M059J (cell line): Measurements from ENCODE around the gene ELF1. TPM values are rescaled to one million over a fixed set of nuclear protein-coding genes. Genes with fewer than 3 reads are reported as not detected.

Experiments used
- DNase-seq: peaks from one replicate; pipeline ENCODE4 v3.0.0-alpha.2; 2012; ENCODE audit warnings: low read depth
- total RNA-seq: library from RNA; depleted of rRNA; stranded (reverse); fragments of >200 nt; shearing (Covaris generic); gene quantifications from 2 replicates; pipeline ENCODE4 v1.2.3, GENCODE V29; 2014

ELF1 gene
- total RNA-seq, 1 experiment from 2014 or later, result 26.6 TPM

DNA sequence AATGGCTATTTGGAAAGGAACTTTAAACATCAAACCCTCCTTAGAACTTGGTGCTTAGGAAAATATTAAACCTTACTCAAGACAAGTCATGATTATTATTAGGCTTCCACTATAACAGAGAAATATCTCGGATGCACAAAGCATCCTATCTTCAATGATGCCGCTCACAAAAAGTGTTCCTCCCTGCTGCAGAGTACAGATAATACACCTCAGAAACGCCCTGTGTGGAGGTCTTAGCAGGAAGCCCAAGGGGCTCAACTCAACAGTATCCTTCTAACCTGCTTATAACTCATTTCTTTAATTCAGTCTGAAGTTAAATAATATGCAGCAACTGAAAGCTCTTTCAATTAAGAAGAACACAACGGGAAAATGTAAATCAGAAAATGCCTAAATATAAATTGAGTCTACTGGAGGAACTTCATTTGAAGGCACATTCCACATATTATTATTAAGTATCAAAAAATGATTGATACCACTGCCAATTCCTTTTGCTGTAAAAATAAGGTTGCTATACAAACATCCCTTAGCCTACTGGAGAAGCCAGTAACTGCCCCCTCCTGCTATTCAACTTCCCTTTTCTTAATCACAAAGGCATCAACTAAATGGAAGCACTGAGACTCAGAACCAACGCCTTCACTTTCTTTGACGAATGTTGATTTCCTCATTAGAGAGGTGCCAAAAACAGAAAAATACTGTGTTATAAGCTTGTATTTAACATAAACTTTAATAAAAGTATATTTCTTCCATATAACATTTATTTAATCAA is 12.0 kb downstream of the ELF1 start:
- DNase-seq, result no peak

- no peak for DNase-seq
These were observed 12.8 kb downstream of the ELF1 start for GRCh38 chr13:41006306-41006705.

DNA sequence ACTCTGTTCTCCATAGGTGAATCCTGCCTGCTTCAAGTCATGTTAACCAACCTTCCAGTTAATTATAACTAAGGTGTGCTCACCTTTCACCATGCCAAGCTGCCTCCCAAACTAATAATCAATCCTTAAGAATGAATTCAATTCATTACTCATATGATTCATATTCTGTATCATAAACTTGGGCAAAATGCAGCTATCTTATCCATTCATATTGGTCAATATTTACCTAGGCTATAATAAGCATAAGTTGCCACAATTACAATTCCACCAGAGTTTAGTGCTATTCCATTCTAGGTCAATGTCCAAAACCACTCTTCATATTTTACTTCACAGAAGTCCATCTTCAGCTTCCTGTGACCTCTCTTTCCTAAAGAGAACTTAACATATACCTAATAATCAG is 13.4 kb downstream of the ELF1 start:
- no peak for DNase-seq

DNA sequence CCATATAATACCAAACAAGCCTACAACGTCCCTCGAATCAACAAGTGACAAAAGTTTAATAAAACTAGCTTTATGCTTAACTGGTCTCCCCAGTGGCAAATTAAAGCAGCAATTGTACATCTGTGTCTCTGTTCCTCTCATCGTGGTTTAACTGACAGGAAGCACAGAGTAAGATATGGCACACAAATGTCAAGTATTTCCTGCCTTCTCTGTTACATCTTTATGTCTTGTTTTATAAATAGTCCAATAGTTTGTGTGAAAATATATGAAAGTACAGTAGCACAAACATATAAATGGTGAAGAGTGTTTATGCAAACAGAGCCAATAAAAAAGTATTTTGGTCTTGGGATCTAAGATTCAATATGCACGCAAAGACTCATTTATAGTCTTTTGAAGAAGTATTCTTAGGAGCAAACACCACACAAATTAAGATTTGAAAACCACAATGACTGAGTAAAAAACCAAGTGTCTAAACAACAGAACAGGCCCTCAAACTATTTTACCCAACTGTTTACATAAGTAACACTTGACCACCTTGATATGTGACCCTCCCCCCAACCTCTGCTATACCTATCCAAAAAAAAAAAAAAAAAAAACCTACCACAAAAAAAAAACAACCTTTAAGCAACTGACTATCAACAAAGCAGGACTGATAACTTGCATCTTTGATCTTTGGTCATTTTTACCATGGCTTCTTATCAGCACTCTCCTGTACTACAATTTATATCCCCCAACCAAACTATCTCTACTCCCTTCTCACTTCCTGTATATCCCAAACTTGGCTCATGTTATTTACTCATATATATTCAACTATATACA is 14.0 kb downstream of the ELF1 start:
- peak; percentile 37 for DNase-seq

DNA sequence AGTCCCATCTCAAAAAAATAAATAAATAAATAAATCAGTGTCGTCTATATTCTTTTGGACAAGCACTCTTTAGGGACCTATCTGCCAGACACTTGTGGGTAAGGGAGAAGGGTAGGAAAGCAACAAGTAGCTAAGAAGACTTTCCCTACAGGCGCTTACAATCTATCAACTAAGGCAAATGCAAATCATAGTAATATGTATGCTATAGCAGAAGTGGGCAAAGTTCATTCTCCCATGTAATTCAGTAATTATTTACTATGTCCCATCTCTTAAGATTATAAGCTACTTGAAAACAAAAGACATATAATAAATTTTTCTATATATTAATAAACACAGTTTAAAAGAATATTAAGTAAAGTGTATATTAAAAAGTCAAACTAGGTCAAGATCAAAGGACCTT is 16.5 kb downstream of the ELF1 start:
- no peak for DNase-seq

- no peak for DNase-seq
These were observed 17.4 kb downstream of the ELF1 start for GRCh38 chr13:41001695-41002094.

DNA sequence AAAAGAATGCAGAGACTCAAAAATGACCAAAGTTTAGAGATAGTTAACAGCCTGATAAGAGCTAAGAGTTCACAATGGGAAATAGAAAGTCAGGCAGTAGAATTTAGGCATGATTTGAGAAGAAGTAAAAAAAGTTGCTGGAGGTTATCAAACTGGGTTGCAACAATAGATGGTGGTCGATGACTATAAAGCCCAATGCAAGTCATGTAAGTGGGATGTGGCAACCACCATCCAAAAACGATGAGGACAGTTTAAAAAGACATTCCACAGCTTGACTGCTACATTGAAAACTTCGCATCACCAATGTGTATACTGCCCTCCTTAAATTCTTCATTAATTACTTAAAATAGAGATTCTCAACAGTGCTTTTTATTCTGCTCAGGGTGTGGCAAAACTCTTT is 19.7 kb downstream of the ELF1 start:
- no peak for DNase-seq

GRCh38 chr13:40996426-40997092 is 22.6 kb downstream of the ELF1 start:
- no peak for DNase-seq

- DNase-seq, result no peak
These were observed 23.1 kb downstream of the ELF1 start for GRCh38 chr13:40995997-40996396.

DNA sequence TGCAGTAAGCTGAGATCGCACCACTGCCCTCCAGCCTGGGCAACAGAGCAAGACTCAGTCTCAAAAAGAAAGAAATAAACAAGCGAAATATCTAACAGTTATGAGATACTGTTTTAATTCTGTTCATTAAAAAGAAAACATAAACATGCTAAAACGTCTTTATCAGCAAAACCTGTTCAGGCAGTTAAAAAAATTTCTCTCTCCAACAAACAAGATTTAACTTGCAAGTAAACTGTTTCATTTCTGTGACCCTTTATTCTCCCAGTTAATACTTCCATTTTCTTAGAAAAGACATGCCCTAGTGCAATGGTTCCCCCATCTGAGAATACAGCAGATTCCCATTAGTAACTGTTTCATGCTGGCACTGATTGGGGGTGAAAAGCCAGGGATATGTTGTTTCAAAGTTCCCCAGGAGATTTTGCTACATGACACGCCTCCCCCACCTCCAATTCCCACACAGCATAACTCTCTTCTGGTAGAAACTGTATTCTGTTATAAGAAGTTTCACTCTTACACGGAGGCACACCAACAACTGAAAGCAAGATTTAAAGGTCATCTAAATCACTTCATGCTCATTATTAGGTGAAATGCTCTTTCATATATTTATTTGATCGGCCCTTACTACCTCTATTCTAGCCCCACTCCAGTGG is 24.4 kb downstream of the ELF1 start:
- DNase-seq, result no peak

DNA sequence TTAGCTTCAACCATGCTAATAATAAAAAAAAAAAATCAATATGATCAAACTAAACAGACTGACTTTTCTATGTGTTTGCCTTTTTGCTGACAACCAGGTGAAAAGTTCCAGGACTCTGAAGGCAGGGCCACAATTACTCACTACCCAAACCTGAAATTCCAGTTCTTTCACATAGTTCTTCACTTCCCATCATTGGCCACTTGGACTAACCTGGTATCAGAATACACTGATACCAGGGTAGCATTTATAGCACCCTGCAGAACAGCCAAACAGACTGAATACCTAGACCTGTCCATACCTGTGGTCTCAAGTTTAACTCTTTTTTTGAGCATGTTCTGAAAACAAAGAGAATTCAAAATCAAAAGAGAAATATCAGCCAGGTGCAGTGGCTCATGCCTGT is 25.1 kb downstream of the ELF1 start:
- no peak for DNase-seq

DNA sequence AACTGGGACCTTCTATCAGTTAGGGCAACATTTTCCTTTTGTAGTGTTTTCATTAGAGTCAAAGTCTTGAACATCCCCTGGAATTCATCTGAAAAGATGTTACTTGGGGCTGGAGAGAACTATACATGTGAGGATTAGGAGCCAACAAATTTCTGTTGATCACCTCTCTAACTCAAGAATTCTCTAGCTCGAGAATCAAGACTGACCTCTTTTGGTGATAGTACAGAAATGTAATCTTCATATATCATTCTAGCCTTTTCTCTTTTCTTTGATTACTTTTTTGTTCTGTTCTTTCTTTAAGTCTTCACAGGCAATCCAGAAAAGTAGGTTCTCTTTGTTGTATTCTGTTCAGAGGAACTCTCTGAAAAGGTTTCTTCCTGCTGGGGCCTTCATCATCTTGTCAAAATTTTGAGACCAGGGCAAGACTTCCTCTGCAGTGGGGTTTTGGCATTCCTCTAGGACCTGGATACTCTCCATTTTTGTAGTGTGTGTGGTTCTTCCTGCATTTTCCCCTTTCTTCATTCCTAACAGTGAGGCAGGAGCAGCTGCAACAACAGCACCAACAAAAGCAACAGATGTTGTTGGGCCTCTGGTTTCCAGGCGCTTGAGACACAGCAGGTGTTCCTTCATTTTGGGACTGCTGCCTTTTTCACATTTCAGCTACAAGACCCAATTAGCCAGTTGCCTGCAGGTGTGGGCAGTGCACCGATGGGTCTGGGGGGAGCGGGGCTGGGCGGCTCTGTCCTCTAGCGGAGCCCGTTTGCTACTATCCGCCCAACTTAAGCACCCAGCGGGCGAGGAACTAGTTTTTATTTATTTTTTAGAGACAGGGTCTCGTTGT is 26.2 kb downstream of the ELF1 start:
- no peak for DNase-seq

DNA sequence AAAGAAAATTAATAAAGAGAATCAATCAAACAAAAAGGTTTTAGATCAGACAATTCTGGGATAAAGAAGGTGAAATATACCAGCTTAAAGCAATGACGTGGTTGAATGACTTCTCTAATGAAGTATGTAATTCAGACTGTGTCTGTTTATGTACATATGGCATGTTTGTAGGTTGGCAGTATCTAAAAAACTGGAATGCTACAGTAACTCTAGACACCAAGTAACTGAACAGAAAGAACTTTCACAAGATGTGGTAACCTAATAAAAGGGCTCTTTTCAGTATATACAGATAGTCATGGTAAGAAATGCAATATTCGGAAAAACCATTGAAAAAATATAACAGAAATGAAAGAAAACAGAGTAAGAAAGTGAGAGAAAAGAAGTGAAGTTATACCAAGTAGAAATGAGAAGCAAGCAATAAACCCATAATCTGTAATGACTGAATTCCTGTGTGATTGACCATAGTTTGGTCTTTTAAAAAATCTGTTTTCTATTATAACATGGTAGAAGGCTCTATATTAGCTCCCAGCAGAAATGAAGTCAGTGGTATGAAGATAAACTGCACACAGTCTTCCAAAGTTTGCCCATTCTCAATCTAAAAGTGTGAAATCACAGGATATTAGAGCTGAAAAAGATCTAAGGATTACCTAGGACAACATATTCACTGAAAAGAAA is 31.4 kb downstream of the ELF1 start:
- DNase-seq, result no peak

DNA sequence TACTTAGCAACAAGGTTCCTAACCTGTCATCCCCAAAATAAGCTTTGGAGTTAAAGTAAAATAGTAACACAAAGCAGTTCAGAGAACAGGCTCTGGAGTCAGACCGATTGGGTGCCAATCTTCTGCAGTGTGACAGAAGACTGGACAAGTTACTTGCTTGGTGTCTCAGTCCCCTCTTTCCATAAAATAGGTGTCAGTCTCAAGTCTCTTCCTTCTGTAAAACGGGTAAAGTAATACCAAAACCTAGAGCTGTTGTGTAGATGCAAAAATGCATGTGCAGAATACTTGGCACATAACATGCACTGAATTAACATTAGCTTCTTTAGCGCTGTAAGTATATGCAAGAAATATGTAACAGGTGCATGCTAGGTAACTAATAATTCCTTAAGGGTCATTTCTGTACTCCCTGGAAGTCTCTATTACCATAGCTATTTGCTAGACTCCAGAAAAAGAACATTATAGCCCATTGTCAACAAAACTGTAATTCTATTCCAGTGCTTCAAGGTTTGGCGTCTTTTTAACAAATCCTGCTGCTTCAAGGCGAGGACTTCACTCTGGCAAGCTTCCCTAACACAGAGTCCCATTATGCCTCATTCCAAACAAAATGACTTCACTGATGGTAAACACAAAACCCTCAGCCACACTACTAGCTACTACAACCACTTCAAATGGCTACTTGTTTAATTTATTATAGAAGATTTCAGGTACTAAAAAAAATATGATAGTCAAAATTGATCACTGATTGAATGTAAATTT is 32.8 kb downstream of the ELF1 start:
- DNase-seq, result peak; percentile 62

DNA sequence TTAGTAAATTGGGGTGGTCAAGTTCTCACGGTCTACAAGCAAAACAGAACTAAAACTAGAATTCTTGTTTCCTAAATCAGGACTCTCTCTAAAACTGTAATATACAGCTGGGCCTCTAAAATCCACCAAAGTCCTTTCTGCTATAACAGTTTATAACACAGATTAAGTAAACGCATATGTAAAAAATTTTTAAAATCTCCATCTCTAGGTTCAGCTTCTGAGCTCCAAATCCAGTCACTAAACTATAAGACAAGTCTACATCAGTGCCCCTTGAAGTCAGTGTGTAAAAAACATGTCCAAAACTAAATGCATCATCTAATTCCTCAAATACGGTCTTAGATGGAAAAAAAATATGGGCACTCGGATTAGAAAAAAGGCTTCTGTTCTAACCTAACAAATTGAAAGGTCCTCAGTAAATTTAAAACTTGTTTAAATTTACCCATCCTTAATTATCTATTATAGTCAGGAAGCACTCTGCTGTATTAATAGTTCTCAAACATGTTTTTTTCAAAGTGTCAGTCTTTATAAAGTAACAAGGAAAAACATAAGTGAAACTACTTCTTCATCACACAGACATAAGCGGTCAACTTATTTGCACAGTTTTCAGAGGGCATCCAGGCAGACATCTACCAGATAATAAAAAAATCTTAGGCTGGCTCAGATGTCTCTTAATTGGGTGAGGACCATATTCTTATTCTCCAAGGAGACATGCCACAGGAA is 33.6 kb downstream of the ELF1 start:
- no peak for DNase-seq

- peak; percentile 44 for DNase-seq
These were observed 34.3 kb downstream of the ELF1 start for GRCh38 chr13:40984668-40985366.

GRCh38 chr13:40983725-40984667 is 35.1 kb downstream of the ELF1 start:
- DNase-seq, result no peak
